ENCODE data around the gene RGS10.
"Not testable (repeated sequence)": the region's sequence is repeated elsewhere in the genome, so short reads cannot be mapped to it uniquely, and the experiment has no call there.

Gene RGS10, protein sequence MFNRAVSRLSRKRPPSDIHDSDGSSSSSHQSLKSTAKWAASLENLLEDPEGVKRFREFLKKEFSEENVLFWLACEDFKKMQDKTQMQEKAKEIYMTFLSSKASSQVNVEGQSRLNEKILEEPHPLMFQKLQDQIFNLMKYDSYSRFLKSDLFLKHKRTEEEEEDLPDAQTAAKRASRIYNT

DNA sequence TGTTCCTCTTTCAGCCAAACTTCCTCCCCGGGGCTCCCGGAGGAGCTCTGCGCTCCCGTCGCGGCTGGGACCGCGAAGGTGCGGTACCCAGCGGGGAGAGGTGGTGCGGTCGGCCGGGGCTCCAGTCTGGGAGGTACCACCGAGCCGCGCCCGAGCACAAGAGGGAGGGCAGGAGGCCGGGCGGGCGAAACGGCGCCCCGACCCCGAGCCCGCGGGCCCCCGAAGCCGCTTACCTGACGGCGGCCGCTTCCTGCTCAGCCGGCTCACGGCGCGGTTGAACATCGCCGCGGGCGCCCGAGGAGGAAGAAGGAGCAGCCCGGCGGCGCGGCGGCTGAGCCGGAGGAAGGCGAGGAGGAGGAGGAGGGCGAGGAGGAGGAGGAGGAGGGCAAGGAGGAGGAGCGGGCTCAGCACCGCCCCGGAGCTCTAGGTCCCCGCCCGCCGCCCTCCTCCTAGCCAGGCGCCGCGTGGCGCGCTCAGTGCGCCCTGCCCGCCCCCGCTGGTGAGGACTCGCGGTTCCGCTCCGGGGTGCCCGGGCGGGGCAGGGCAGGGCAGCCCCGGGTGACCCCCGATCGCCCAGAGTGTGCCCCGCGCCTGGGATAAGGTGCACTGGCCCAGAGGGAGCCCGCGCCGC, at the start of gene RGS10:
TSS of gene RGS10 (minus strand) at position 363 of the 631 bp plus-strand sequence. CDS start at position 282, 81 bp downstream.
- peak; percentile 87 for DNase-seq

GRCh38 chr10:119588071-119588470, 45.6 kb upstream of the RGS10 start:
- no peak for DNase-seq

DNA sequence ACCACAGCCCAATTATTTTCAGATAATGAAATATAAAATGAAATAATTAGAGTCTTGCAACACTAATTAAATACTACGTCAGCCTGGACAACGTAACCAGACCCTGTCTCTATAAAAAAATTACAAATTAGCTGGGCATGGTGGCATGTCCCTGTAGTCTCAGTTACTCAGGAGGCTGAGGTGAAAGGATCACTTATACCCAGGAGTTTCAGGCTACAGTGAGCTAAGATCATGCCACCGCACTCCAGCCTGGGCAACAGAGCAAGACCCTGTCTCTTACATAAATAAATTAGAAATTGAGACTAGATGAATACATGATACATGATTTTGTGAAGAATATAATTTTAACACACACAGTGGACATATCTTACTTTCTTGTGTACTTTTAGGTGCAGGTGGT, 35.8 kb upstream of the RGS10 start:
- no peak for DNase-seq

DNA sequence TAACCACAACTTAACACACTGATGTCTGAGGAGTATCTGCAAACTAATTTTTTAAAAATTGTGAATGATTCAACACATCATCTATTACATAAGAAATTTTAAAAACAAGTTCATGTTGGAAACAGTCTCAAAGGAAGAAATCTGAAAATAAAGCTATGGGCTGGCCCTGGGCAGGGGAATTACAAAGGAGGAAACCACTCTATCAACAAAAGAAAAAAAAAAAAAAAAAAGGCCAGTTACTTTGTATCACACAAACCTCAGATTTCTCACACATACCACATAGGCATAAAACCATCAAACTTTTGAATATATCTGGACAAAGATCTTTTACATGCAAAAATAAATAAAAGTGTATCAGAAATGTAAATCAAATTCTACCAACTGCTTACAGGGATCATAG, 33.5 kb upstream of the RGS10 start:
- DNase-seq: no peak

GRCh38 chr10:119575506-119575905, 33.0 kb upstream of the RGS10 start:
- peak; percentile 14 for DNase-seq

- no peak for DNase-seq
Measured at GRCh38 chr10:119567978-119568377, 25.5 kb upstream of the RGS10 start.

GRCh38 chr10:119562097-119562496, 19.6 kb upstream of the RGS10 start:
- DNase-seq: no peak

DNA sequence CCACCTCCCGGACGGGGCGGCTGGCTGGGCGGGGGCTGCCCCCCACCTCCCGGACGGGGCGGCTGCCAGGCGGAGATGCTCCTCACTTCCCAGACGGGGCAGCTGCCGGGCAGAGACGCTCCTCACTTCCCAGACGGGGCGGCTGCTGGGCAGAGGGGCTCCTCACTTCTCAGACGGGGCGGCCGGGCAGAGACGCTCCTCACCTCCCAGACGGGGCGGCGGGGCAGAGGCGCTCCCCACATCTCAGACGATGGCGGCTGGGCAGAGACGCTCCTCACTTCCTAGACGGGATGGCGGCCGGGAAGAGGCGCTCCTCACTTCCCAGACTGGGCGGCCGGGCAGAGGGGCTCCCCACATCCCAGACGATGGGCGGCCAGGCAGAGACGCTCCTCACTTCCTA, 17.0 kb upstream of the RGS10 start:
- DNase-seq: not testable (repeated sequence)

DNA sequence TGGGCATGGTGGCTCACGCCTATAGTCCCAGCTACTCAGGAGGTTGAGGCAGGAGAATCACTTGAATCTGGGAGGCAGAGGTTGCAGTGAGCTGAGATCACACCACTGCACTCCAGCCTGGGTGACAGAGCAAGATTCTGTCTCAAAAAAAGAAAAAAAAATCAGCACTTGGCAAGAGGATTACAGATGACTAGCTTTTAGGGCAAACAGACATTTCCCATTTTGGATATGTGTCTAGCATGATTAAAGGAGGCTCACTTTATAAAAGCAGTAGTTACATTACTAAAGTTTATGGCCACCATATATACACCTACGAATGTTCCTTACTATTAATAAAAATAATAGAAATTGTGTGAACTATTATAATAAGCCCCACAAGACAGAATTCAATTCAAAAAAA, 13.6 kb upstream of the RGS10 start:
- DNase-seq: not testable (repeated sequence)

GRCh38 chr10:119555178-119555784, 12.8 kb upstream of the RGS10 start:
- DNase-seq: no peak

- DNase-seq: no peak
Measured at GRCh38 chr10:119550827-119551226, 8.3 kb upstream of the RGS10 start.

- no peak for DNase-seq
Measured at GRCh38 chr10:119549247-119549999, 6.9 kb upstream of the RGS10 start.

DNA sequence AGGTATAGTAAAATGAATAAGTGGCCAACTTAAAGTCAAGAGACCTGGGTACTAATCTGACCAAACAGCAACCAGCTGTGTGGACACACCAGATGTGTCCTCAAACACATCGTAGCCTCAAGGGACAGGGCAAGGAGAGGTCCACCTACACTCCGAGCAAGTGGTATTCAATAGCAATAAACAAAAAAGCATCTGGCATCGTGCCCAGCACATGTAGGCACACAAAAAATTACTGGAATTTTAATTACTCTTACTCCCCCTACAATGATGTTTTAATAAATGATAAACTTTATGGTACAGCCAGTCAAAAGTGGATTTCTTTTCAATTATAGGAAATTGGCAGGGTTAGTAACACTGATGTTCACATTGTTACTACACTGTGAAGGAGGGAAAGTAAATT, 3.5 kb upstream of the RGS10 start:
- no peak for DNase-seq

GRCh38 chr10:119545310-119545709, 2.8 kb upstream of the RGS10 start:
- no peak for DNase-seq

- no peak for DNase-seq
Measured at GRCh38 chr10:119543814-119544642, 1.5 kb upstream of the RGS10 start.

GRCh38 chr10:119542988-119543813, 682 bp upstream of the RGS10 start:
- DNase-seq: peak; percentile 72

DNA sequence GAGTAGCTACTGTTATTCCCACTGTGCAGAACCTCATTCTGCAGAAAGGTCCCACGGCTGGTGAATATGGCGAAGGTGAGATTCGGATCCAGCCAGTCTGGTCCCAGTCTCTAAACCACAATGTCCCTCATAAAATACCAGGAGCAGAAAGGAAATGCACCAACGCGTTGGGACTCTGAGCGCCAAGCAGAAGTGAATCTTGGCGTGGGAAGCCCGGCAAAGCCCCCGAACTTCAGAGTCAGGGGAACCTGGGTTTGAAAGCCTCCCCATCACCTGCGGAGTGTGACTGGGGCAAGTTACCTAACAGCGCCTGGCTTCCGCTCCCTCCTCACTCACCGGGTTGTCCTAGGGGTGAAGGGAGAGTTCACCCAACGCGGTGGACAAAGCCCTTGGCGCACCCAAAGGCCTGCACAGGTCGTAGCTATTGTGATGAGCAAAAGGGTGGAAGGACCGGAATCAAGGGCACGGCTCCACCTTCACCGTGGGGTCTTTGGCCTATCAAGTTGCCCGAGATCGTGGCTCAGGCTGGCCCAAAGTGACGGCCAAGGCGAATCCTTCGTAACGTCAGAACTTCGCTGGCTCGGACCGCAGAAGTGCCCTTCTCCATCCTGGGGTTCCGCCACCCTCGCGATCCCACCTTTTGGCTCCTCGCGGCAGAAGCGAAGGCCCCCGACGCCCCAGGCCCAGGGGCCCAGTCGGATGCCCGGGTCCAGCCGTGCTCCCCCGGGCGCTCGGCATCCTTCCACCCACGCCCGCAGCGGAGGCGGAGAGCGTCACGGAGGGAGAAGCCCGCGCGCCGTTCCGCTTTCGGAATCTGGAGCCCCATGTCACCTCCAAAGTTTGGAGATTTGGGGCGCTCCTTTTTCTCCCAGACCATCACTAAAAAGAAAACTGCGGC, 811 bp downstream of the RGS10 start:
- DNase-seq: peak; percentile 71

DNA sequence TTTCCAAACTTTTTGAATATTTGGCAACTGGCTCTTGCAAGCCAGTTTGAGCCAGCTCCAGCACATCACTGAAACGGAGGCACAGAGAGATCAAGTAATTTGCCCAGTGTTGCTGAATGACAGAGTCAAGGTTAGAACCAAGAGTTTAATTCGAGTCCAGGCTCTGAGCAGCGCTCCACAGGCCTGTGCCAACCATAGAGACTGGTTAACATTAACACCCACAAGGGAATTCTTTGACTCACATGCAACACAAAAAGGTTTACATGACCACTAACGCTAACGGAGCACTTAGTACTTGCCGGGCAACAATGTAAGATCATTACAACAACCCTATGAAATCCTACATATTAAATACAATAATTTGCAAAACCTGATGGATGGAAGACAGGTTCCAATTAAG, 1.5 kb downstream of the RGS10 start:
- peak; percentile 42 for DNase-seq

DNA sequence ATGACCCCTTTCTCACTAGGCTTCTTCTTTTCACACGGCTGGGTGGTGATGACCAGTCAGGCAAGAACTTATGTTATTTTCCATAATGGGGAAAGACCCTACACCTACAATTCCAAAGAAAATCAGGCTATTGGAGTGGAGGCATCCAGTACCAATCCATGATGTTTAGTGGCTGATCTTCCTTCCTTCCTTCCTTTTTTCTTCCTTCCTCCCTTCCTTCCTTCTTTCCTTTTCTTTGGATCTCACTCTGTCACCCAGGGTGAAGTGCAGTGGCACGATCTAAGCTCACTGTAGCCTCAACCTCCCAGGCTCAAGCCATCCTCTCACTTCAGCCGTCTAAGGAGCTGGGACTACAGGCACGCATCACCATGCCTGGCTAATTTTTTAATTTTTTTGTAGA, 2.5 kb downstream of the RGS10 start:
- DNase-seq: no peak

DNA sequence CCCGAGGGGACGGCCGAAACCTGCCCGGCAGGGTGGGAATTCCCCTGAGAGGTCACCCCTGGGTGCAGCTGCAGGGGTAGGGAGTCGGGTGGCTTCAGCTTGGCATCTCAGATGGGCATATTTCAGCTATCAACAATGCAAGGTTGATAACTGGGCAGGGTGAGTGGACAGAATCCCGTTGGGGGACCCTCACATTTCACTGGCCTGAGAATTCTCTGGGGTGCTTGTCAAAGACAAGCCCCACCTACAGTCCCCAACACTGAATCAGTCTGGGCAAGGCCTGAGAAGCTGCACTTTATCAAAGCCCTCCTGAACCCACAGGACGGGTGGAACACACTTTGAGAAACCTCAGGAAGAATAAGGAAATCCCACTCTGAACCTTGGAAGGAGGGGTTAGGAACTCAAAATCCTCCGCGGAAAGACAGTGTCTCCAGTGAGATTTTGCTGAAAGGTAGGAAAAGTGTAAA, 3.1 kb downstream of the RGS10 start:
- DNase-seq: no peak
